Naive thymus-derived CD8-positive, alpha-beta T cell (primary cell): Measurements from ENCODE around the gene PTX4. TPM values are rescaled to one million over a fixed set of nuclear protein-coding genes. Genes with fewer than 3 reads are reported as not detected.

Source experiments
- ATAC-seq, 2 donors: fragments of 150-1000 bp; cut with Tn5 transposase in 1 of 2; sonication (Bioruptor Pico), chemical (Tn5 transposase) in 1 of 2; 1 replicate in 1 of 2; 2 replicates in 1 of 2; pipeline ENCODE4 v1.10.0; 2021; ENCODE audit warnings: mild to moderate bottlenecking in 2 of 2, moderate library complexity in 2 of 2
- POLR2A ChIA-PET: fragments of 350-600 bp; sonication (Branson Sonifier 250); formaldehyde crosslinking; loops from one replicate; lab custom pipeline; 2021; ENCODE audit warnings: antibody characterized with exemption; lab: Charles Lee
- DNase-seq, 10 donors: peaks; one replicate each; pipeline versions ENCODE4 v3.0.0 to v3.0.0-alpha.2; 2020 to 2022
- H3K27ac Mint-ChIP-seq, 10 donors: one replicate each; pipeline ENCODE4 v1.8.0; 2020 to 2022; ENCODE audit warnings: mild to moderate bottlenecking in 10 of 10, mixed read lengths in 10 of 10, moderate library complexity in 4 of 10, inconsistent platforms in 1 of 10
- H3K27me3 Mint-ChIP-seq, 5 donors: one replicate each; pipeline ENCODE4 v1.8.0; 2021 to 2022; ENCODE audit warnings: mixed read lengths in 5 of 5
- H3K36me3 Mint-ChIP-seq, 3 donors: one replicate each; pipeline ENCODE4 v1.8.0; 2020 to 2022; ENCODE audit warnings: mixed read lengths in 3 of 3, mild to moderate bottlenecking in 2 of 3, inconsistent platforms in 1 of 3
- H3K4me1 Mint-ChIP-seq, 4 donors: one replicate each; pipeline ENCODE4 v1.8.0; 2021 to 2022; ENCODE audit warnings: mixed read lengths in 4 of 4
- H3K4me3 Mint-ChIP-seq, 10 donors: one replicate each; pipeline ENCODE4 v1.8.0; 2020 to 2022; ENCODE audit warnings: mild to moderate bottlenecking in 10 of 10, mixed read lengths in 10 of 10, moderate library complexity in 6 of 10, inconsistent platforms in 1 of 10
- H3K9me3 Mint-ChIP-seq, 9 donors: one replicate each; pipeline ENCODE4 v1.8.0; 2020 to 2022; ENCODE audit warnings: mixed read lengths in 9 of 9, mild to moderate bottlenecking in 3 of 9, inconsistent platforms in 1 of 9, moderate library complexity in 1 of 9
- polyA plus RNA-seq, 3 donors: library from polyadenylated mRNA; unstranded; fragments of 300-500 nt; fragmentation: Illumina TruSeq; gene quantifications; one replicate each; pipeline ENCODE4 v1.2.3, GENCODE V29; 2021
- total RNA-seq, 8 experiments: library from RNA in 2 of 8; stranded (reverse) in 2 of 8; gene quantifications; one replicate each; pipeline ENCODE4 v1.2.3 and lab custom pipeline; 2021 to 2026

PTX4 gene
- total and polyA plus RNA-seq, 5 experiments from 2014 or later = not detected

DNA sequence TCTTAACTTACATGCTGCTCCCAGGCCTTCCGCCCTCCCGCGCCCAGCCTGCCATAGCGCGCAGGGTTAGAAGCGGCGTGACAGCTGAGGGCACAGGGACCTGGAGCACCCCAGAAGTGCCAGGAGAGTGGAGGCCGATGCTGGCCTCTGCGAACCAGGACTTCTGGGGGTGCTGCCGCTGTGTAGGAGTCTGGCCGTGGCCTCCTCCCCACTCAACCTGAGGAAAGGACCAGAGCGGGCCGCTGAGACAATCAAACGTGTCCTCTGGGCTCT lies 42.8 kb upstream of the PTX4 start:
- Mint-ChIP-seq H3K4me3 (peak overlapping the region in 1 of 10 donors; percentile 13), H3K27me3 (no peaks in the 10 kb centered on the region), H3K36me3 (peaks cover 10 to 20% (median 12%) of the 10 kb centered on the region in 3 donors), H3K4me1 (peaks cover 15 to 53% (median 45%) of the 10 kb centered on the region in 4 donors), H3K9me3 (no peaks in the 10 kb centered on the region), H3K27ac (peak overlapping the region in 5 of 10 donors; percentile 52 to 91 (median 58))
- ATAC-seq = no peak
- DNase-seq = peak in 1 of 10 donors; percentile 57
- POLR2A ChIA-PET = interaction anchor here (9.3 kb wide), 1 partner anchor 15 kb away, joined by 135 read pairs; no protein-coding TSS in a partner anchor

DNA sequence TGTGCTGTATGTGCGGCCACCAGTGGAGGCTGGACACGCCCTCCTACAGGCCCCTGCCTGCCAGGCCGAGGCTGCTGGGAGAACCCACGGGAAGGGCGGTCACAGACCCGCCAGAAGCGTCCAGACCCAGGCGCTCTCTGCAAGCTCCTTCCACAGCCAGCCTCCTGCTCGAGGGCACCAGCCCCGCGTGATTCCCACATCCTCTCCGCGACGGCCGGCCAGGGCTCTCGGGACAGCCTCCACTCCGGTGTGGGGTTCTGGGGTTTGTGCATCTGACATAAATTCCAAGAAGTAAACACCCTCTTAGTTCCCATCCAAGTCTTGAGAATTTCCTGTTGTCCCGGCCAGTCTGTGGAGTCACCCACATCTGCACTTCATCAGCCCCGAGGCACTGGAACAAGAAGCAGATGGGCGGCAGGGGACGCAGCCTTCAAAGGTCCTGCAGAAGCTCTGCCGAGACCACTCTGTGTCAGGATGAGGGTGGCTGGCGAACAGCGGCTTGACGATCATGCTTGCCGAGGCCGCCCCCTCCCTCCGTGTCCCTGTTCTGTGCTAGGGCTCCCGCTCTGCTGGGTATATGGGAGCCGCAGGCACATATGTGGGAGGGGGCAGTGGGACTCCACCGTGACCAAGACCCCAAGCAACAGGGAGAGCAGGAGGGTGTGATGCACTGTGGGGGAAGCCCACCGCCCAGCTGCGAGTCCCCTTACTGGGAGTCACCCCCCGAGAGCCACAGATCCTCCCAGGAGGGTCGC lies 42.3 kb upstream of the PTX4 start:
- peak in 1 of 10 donors; percentile 38 for DNase-seq
- Mint-ChIP-seq H3K36me3 (peaks cover 9 to 15% (median 11%) of the 10 kb centered on the region in 3 donors), H3K4me3 (peak overlapping the region in 3 of 10 donors; percentile 4 to 38 (median 13)), H3K27me3 (no peaks in the 10 kb centered on the region), H3K27ac (peak overlapping the region in 9 of 10 donors; percentile 24 to 91 (median 70)), H3K9me3 (no peaks in the 10 kb centered on the region), H3K4me1 (peaks cover 15 to 50% (median 42%) of the 10 kb centered on the region in 4 donors)
- POLR2A ChIA-PET = interaction anchor here (9.3 kb wide), 1 partner anchor 15 kb away, joined by 135 read pairs; no protein-coding TSS in a partner anchor
- ATAC-seq = no peak

DNA sequence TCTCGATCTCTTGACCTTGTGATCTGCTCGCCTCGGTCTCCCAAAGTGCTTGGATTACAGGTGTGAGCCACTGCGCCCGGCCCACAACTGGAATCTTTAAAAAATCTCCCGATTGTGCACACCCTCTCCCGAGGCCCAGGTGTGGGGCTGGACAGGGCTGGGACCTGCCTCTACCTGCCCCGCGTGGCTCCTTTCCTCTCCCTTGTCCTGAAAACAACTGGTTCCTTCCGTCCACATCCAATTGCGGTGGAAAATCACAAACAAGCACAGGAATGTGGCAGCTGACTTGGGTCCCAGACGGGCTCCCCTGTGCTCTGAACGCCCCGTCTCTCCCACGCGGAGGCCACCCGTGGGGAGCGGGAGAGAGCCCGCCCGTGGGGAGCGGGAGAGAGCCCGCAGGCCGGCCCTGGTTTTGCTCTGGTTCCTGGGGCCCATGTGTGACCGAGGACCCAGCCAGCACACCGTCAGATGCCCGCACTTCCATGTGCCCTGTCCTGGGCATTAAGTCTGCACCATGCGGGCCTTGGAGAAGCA lies 41.7 kb upstream of the PTX4 start:
- DNase-seq = no peak
- POLR2A ChIA-PET = interaction anchor here (0.6 to 1.4 kb wide), 2 partner anchors 7 to 37 kb away, joined by 3 to 5 read pairs; partner anchors contain the start of gene TELO2
- Mint-ChIP-seq H3K27ac (peak overlapping the region in 8 of 10 donors; percentile 34 to 91 (median 74)), H3K27me3 (no peaks in the 10 kb centered on the region), H3K9me3 (no peaks in the 10 kb centered on the region), H3K4me3 (peak overlapping the region in 3 of 10 donors; percentile 9 to 51 (median 22)), H3K4me1 (peaks cover 14 to 56% (median 43%) of the 10 kb centered on the region in 4 donors), H3K36me3 (peaks cover 6 to 9% (median 9%) of the 10 kb centered on the region in 3 donors)
- ATAC-seq = no peak

- H3K4me1 Mint-ChIP-seq = peaks cover 11 to 55% (median 35%) of the 10 kb centered on the region in 4 donors
- ATAC-seq (no peak), DNase-seq (no peak)
- peak overlapping the region; percentile 75 to 95 (median 92) for H3K27ac Mint-ChIP-seq
- H3K27me3 Mint-ChIP-seq = no peaks in the 10 kb centered on the region
- no peaks in the 10 kb centered on the region for H3K9me3 Mint-ChIP-seq
- POLR2A ChIA-PET = interaction anchor here (0.7 to 1.4 kb wide), 3 partner anchors 9 to 82 kb away, joined by 3 to 5 read pairs (median 3); partner anchors contain the start of gene IFT140
- peak overlapping the region in 9 of 10 donors; percentile 19 to 80 (median 53) for H3K4me3 Mint-ChIP-seq
- H3K36me3 Mint-ChIP-seq = peaks cover 0 to under 1% (median under 1%) of the 10 kb centered on the region in 3 donors
Observed at GRCh38 chr16:1528921-1529537, 40.3 kb upstream of the PTX4 start.

- ATAC-seq = no peak
- Mint-ChIP-seq H3K36me3 (peaks cover 0 to 7% (median 3%) of the 10 kb centered on the region in 3 donors), H3K4me1 (peaks cover 11 to 52% (median 35%) of the 10 kb centered on the region in 4 donors), H3K27ac (peak overlapping the region; percentile 72 to 94 (median 85)), H3K4me3 (peak overlapping the region in 7 of 10 donors; percentile 52 to 88 (median 79)), H3K9me3 (no peaks in the 10 kb centered on the region), H3K27me3 (no peaks in the 10 kb centered on the region)
- POLR2A ChIA-PET = interaction anchor here (1.1 to 6.9 kb wide), 6 partner anchors 9 to 178 kb away, joined by 3 to 89 read pairs (median 9); partner anchors contain the start of genes IFT140 and MAPK8IP3
- DNase-seq = no peak
Observed at GRCh38 chr16:1527836-1528811, 39.4 kb upstream of the PTX4 start.

DNA sequence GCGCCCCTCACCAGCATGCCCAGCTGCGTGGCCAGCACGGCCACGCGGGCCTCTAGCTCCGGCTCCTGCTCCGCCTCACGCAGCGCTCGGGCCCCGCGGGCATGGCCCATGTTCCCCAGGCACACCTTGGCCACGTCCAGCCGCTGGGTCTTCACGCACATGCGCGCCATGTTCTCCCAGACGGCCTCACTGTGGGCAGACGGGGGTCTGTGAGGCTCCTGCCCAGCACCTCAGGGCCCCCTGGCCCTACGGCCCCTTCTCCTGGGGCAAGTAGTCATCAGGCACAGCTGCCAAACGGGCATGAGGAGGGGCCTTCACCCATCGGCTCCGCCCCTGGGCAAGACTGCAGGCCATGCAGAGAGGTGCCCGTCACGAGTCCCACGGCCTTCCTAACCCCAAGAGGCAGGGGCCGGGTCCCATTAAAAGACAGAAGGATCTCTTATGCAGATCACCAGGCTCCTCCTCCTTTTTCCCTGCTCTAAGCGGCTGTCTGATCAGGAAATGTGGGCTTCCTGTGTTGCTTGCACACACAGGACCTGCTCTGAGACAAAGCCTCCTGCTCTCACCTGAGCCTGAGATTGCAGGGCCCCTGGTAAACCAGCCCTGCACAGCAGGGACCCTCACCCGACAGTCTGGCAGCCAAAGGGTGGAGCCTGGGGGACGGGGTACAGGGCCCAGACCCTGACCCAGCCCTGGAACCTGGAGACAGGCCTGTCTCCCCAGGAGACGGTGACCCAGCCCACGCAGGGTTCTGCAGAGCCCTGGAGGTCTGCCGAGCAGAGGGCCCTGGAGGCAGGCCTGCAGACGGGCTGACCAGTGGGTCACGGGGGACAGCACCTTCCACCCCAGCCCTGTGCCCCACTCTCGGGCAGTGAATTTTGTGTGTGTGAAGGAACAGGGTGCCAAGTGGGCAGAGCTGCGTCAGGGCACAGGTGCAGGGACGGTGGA lies 38.1 kb upstream of the PTX4 start:
- H3K27ac Mint-ChIP-seq = peak overlapping the region; percentile 57 to 94 (median 86)
- peak in 6 of 10 donors; percentile 23 to 64 (median 44) for DNase-seq
- POLR2A ChIA-PET = interaction anchor here (0.6 to 6.9 kb wide), 9 partner anchors 11 to 887 kb away, joined by 3 to 89 read pairs (median 7); partner anchors contain the start of genes EME2, MAPK8IP3 and UQCC4
- H3K4me1 Mint-ChIP-seq = peaks cover 11 to 44% (median 28%) of the 10 kb centered on the region in 4 donors
- H3K27me3 Mint-ChIP-seq = no peaks in the 10 kb centered on the region
- no peaks in the 10 kb centered on the region for H3K9me3 Mint-ChIP-seq
- peaks cover 0 to 12% (median 8%) of the 10 kb centered on the region in 3 donors for H3K36me3 Mint-ChIP-seq
- H3K4me3 Mint-ChIP-seq = peak overlapping the region; percentile 57 to 91 (median 78)
- peak; percentile 61 to 75 for ATAC-seq

- H3K9me3 Mint-ChIP-seq = no peaks in the 10 kb centered on the region
- DNase-seq = peak in 6 of 10 donors; percentile 27 to 52 (median 36)
- peak; percentile 61 to 63 for ATAC-seq
- H3K4me3 Mint-ChIP-seq = peak overlapping the region; percentile 76 to 91 (median 83)
- H3K27ac Mint-ChIP-seq = peak overlapping the region in 9 of 10 donors; percentile 81 to 96 (median 88)
- no peaks in the 10 kb centered on the region for H3K27me3 Mint-ChIP-seq
- H3K36me3 Mint-ChIP-seq = peaks cover 0 to 13% (median 8%) of the 10 kb centered on the region in 3 donors
- peaks cover 10 to 42% (median 28%) of the 10 kb centered on the region in 4 donors for H3K4me1 Mint-ChIP-seq
- POLR2A ChIA-PET = interaction anchor here (0.6 to 6.9 kb wide), 13 partner anchors 8 to 886 kb away, joined by 3 to 89 read pairs (median 5); partner anchors contain the start of genes EME2, MAPK8IP3, TELO2 and TMEM204
Observed at GRCh38 chr16:1525871-1526607, 37.3 kb upstream of the PTX4 start.

DNA sequence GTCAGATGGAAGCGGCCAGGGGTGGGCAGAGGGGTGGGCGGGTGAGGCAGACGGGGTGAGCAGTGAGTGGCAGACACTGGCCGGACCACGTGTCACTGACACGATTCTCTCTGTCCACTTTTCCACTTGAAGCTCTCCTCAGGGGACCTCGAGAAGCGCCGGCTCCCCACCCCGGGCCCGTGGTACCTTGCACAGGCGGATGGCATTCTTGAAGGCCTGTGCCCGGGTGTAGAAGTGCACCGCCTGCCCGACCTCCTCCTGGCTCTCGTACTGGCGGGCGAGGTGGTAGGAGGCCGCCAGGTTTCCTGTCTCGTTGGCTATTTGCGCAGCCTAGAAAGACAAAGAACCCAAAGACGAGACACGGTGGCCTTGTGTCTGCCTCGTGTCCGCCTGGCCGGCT lies 35.6 kb upstream of the PTX4 start:
- POLR2A ChIA-PET = interaction anchor here (1.4 to 6.9 kb wide), 2 partner anchors 9 to 13 kb away, joined by 5 to 89 read pairs; partner anchors contain the start of gene TMEM204
- Mint-ChIP-seq H3K4me1 (peaks cover 3 to 31% (median 22%) of the 10 kb centered on the region in 4 donors), H3K4me3 (no peak overlapping the region), H3K27ac (peak overlapping the region in 2 of 10 donors; percentile 28 to 66), H3K27me3 (no peaks in the 10 kb centered on the region), H3K36me3 (peaks cover 0 to 26% (median 15%) of the 10 kb centered on the region in 3 donors), H3K9me3 (no peaks in the 10 kb centered on the region)
- ATAC-seq = no peak
- peak in 1 of 10 donors; percentile 2 for DNase-seq

GRCh38 chr16:1523581-1524245 lies 35.0 kb upstream of the PTX4 start:
- Mint-ChIP-seq H3K9me3 (no peaks in the 10 kb centered on the region), H3K4me1 (peaks cover 4 to 27% (median 20%) of the 10 kb centered on the region in 4 donors), H3K27ac (peak overlapping the region in 2 of 10 donors; percentile 28 to 66), H3K36me3 (peaks cover 0 to 32% (median 15%) of the 10 kb centered on the region in 3 donors), H3K4me3 (no peak overlapping the region), H3K27me3 (no peaks in the 10 kb centered on the region)
- POLR2A ChIA-PET = interaction anchor here (0.6 to 6.9 kb wide), 4 partner anchors 9 to 77 kb away, joined by 4 to 89 read pairs (median 4); partner anchors contain the start of gene TMEM204
- ATAC-seq (no peak), DNase-seq (peak in 1 of 10 donors; percentile 3)
